ENCODE measurements around the gene CLDN14. TPM values are rescaled to one million over a fixed set of nuclear protein-coding genes. Genes with fewer than 3 reads are reported as not detected.

The CLDN14 gene, protein sequence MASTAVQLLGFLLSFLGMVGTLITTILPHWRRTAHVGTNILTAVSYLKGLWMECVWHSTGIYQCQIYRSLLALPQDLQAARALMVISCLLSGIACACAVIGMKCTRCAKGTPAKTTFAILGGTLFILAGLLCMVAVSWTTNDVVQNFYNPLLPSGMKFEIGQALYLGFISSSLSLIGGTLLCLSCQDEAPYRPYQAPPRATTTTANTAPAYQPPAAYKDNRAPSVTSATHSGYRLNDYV
- total RNA-seq: 1.6 and 4.0 TPM in 2 replicates

DNA sequence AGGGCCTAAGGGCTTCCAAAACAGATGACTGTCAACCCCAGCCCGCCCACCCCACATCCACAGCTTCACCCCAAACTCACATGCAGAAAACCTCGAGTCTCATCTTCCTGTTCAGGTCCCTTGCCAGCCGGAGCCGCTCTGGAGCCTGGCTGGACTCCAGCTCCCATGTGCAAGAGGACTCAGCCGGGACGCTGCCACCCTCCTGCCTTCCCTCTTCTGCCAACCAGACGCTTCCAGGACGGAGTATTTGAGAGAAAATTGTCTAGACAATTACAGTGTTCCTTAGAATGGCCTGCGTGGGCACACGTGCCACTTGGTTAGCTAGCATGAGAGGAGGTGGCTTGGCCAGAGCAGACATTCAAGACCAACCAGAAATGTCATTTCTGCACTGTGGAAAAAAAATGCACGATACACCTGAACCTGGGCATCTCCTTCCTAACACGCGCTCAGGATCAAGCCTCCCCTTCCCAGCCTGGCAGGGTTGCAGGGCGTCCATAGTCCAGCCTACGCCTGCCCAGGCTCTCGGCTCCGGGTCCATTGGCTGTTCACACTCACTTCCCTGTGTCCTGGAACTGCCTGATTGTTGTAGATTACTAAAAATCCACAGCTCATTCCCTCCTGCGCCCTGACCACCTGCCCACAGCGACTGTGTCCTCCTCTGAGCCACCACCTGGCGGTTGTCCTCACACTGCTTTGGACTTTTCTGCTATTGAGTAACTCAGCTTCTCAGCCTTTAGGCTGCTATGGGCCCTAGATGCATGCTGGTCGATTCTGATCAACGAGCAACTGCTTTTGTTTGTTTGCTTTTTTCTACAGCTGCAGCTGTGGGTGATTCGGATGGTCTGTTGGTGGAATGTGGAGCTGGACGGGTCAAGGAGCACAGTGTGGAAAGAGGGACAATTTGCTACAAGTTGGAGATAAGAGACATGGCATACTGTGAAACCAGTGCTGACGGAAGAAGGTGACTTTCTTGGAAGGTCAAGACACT, at the start of gene CLDN14:
TSS of gene CLDN14 (minus strand) at position 708 of the 988 bp plus-strand sequence. CDS start 18,427 bp downstream, outside the sequence.
- no peak for DNase-seq (ENCODE audit: low read depth)

DNA sequence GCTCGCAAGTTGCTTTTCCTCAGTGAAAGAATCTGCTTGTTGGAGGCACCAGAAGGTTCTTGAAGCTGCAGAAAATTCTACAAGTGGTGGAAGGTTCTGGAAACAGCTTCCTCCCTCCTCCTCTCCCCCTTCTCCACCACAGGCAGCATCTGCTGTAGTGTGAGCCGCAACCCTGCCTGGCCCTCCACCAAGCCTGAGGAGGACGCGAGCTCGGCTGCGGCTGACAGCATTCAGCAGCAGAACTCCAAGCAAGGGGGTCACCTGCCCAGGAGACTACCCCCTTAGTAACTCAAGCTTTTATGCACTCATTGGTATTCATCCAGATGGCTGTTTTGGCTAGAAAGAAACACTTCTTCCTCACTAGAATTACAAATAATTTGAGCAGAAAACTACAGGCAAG, 48.8 kb upstream of the CLDN14 start:
- DNase-seq (ENCODE audit: low read depth): no peak

DNA sequence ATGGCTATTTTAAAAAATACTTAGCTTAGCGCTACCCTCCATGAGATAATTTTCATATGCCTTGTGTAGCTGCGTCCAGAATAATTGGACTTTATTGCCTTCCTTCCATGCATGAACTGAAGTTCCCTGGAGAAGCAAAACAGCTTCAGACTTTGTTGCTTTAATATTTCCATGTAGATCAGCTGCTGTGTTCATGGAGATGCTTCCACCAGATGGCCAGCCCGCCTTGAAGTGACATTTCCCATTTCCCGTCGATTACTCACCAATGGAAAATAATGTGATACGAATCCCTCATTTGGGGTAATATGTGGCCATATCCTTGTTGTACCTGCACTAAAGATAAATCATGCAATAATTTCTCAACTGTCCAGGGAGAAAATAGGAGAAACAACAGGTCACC, 47.4 kb upstream of the CLDN14 start:
- no peak for DNase-seq (ENCODE audit: low read depth)

DNA sequence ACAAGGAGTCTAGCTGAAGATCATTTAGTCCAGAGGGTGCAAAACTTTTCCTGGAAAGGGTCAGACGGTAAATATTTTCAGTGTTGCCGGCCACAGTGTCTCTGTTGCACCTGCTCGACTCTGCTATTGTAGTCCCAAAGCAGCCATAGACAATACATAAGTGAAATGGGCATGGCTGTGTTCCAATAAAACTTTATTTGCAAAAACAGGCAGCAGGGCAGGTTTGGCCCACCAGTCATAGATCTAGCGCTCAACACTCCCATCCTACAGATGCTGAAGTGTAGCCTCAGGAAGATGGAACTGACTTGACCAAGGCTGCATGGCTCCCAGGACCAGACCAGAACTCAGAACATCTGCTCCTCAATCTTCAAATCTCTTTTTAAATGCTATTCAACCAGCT, 46.2 kb upstream of the CLDN14 start:
- no peak for DNase-seq (ENCODE audit: low read depth)

DNA sequence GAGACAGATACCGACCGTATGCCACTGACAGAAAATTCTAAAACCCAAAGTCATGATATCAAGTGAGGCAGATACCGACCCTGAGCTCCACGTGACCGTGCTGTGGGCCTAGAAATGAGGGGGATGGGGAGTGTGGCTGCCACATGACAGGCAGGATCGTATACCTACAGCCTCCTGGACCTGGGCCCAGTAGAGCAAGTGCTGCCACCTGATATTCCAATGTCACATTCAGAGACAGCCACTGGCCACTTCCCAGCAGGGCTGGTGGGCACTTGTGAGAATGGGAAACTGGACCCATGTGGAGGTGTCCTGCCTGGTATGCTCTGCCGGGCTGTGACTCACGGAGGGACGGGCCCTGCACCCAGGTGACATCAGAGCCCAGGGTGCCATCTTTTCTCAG, 44.6 kb upstream of the CLDN14 start:
- no peak for DNase-seq (ENCODE audit: low read depth)

DNA sequence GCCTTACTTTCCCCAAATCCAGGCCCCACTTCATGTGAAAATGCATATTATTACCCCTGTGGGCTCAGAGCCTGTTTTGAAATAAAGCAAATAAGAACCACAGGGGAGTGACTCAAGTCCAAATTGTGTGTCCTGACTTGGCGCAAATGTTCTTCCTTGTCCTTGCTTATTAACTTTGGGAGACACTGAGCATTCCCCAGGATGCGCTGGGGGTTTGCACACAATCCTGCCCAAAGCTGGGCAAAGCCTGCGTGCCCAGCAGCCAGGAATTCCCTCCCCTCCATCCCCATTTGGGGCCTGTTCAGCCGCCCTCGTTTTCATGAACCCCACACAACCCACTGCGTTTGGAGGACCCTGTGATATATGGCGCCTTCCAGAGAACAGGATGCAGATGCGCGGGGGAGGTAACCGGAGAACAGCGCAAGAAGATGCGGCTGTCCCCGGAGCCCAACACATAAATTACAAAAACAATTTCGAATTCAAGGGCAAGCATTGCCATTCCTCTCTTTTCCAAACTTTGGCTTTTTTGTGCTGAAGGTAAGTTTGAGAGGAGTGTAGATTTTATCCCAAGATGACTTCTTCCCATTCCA, 42.4 kb upstream of the CLDN14 start:
- DNase-seq (ENCODE audit: low read depth): no peak

DNA sequence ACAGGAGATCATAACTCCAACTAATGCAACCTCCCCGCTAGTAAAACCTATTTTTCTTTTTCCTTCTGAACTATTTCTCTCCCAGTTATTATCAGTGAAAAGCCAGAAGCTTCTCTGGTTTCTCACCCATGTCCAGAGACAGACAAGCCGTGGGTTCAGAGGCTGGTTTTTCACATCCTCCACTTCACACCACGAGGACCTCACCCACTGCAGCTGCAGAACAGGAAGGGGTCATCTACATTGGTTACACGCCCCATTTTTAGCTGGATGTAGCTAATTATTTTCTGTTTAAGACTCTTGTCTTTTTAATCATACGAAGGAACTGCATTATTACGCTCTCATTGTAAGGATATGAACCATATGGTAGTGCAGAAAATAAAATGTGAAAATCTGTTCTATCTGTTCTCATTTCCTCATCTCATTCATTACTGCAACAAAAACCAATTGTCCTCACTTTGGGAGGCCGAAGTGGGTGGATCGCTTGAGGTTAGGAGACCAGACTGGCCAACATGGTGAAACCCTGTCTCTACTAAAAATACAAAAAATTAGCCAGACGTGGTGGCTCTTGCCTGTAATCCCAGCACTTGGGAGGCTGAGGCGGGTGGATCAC, 39.1 kb upstream of the CLDN14 start:
- DNase-seq (ENCODE audit: low read depth): no peak

DNA sequence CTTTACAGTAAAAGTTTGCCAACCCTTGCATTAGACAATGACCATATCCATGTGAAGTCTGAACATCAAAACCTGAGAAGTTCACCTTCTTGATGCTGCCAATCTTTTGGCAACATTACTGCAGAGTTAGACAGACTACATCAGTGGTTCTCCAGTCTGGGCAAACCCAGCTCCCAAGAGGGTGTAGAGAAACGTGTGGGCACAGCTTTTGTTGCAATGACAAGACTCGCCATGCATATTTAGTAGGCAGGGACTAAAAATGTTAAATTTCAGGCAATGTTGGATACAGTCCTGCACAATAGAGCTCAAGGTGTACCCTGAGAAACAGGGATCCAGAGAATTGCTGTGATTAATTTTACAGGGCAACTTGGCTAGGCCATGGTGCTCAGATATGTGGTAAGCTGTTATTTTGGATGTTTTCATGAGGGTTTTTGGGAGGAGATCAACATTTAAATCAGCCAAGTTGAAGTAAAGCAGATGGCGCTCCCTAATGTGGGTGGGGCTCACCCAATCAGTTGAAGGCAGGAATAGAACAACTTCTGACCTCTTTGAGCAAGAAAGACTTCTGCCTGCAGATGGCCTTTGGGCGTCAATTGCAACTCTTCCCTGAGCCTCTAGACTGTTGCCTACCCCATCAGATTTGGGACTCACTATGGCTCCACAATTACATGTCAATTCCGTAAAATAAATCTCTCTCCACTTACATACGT, 37.6 kb upstream of the CLDN14 start:
- DNase-seq (ENCODE audit: low read depth): no peak

DNA sequence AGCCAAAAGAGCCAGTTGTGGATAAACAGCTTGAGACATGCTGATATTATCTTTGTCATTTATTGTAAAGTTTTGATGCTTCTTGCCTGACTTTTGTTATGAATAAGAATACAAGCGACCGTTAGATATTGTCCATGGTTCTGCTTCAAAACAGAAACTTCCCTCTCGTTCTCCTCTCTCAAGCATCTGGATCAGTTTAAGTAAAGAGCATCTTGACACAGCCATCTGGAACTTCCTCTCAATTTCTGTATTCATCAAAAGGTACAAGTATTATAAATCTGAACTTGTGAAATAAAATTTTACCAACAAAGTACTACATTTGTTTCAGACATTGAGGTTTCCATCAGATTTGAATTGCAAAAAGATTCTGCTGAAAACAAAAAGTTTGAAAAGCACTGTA, 36.4 kb upstream of the CLDN14 start:
- DNase-seq (ENCODE audit: low read depth): no peak

DNA sequence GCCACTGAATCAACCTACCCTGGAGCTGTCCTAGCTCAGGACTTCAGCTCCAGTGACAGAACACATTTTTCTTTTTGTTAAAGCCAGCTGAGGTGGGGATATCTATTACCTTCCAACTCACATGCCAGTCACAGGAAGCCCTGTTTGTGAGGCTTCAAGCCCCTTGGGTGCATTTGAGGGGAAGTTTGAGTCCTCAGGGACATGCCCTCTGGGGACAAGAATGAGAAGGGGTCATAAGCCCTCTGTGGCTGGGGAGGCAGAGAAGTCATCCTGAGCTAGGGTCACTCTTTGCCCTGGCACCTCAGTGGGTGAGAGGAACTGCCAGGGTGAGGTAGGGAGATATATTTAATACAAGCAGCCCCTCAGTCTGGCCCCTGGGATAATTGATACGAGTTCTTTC, 33.5 kb upstream of the CLDN14 start:
- no peak for DNase-seq (ENCODE audit: low read depth)

DNA sequence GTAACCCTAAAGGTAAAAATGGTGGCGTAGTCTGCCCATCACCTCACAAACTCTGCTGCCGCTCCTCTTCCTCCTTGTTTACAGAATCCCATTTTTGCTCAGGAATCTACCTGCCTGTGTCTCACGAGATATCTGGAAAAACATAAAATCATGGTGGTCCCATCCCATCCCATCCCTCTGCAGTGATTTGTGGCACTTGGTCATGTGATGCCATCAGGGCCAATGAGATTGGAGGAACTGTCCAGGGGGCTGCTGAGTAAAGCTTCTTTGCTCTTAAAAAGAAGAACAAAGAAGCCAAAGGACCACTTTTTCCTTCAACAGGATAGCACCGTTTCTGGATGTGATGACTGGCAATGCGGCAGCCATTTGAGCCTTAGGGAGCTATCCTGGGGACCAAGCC, 33.0 kb upstream of the CLDN14 start:
- DNase-seq (ENCODE audit: low read depth): no peak

DNA sequence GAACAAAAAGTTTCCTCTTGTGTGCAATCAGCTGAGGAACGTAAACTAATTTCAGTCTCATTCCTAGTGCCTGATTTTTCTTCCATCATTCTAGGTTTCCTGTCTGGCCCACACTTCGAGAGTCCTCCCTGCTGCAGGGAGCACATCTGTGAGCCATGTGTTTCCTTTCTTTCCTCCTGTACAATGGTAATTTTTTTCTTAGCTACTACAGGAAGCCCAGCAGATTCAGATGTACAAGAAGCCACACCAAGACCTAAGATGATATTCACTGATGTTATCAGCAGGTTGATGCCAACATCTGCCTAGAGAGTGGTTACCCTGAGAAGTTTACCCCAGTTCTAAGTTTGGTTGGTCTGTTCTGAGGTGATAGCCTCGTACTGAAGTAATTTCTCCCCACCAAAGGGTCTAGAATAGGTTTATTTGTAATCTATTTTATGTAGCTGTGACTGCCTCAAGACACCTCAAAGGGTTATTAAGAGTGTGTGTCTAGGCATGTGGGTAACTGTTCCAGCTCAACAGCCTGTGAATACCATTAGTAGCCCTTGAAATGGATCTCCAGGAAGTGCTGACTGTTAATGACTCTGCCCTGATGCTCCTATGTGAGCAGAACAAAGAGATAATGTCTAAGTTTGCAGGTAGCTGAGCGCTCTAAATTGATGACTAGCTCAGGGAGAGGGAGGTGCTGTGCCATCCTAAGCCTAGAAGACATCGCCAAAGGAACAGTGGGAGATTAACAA, 31.7 kb upstream of the CLDN14 start:
- DNase-seq (ENCODE audit: low read depth): peak; percentile 11

DNA sequence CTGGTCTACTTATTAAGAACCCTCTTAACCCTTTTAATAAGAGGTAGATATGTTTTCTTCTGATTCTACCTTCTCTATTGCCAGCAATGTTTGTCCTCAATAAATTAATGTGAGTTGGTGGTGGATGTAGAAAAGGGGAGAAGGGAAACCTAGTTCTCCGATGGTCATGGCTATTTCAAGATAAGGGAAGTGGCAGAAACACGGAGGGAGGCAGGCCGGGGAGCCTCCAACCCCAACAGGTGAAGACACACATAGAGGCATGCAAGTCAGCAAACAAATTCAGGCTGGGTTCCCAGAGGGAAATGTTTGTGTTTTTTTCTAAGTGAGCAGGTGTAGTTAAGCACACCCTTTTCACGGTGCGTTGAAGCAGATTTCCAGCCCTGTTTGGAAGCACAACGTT, 31.0 kb upstream of the CLDN14 start:
- DNase-seq (ENCODE audit: low read depth): no peak

DNA sequence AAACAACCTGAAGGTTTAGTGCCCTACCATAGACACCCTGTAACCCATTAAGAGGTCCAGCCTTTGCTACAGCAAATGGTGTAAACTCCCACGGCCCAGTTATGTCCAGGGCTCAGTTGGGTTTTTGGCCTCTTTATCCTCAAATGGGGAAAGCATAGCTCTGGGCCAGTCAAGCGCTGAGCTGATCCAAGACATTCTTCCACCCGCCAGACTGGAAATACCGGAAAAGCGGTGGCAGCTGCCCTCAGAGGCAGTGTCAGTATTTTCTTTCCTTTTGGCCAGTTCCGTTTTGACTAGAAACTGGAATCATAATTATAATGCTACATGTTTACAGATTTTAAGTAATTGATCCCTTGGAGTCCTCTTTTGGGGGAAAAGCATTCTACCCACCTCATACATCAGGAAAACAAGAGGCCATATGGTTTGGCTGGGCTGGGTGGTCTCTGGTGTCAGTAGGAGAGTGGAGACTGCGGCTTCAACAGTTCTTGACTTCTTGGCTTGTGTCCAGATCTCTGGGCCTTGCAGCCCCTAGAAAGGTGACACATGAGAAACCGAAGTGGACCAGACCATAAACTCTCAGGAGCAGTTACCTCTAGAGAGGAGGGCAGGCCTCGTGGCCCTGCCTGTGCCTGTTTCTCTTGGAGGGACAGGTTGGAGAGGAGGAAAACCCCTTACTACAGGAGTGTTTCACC, 30.2 kb upstream of the CLDN14 start:
- DNase-seq (ENCODE audit: low read depth): peak; percentile 27

DNA sequence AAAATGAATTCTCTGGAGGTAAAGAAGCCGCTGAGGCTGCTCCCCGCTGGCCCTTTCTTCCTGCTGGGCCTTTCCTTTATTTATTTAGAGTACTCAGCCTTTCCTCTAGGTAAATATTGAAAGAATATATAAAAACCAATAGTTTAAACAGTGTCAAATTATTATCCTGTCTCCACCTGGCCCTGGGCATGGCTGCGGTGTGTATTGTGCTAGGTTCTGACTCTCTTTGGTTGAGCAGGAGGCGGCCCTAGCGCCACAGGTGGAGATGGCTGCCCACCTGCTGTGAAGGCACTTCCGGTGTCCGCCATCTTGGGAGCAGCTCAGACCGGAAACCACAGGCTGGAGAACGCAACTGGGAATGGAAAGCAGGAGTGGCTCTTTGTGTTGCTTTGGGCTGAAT, 29.0 kb upstream of the CLDN14 start:
- no peak for DNase-seq (ENCODE audit: low read depth)

DNA sequence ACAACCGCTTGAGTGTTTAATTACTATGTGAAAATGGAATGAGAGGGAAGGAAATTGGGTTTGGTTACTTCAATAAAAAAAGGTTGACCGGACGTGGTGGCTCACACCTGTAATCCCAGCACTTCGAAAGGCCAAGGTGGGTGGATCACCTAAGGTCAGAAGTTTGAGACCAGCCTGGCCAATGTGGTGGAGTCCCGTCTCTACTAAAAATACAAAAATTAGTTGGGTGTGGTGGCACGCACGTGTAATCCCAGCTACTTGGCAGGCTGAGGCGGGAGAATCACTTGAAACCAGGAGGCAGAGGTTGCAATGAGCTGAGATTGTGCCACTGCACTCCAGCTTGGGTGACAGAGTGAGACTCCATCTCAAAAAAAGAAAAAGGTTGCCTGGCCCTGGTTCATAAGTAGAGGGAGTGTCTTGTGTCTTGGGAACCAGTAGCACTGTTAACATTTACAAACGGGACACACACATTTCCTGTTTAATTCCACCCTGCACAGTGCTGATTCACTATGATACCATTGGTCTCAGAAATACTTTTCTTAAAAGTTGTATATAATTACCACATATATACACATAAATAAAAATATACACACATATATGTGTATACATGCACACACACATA, 27.6 kb upstream of the CLDN14 start:
- no peak for DNase-seq (ENCODE audit: low read depth)

DNA sequence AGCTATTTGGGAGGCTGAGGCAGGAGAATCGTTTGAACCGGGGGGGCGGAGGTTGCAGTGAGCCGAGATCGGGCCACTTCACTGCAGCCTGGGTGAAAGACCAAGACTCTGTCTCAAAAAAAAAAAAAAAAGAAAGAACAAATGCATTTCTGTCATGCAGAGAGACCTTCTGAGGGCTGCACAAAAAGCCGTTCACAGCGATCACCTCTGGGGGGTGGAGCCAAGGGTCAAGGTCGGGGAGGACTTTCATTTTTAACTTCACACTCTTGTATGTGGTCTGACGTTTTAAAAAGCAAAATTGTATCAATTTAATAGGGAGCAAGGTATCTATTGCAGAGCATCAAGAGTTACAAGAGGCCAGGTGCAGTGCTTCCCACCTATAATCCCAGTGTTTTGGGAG, 26.6 kb upstream of the CLDN14 start:
- no peak for DNase-seq (ENCODE audit: low read depth)

DNA sequence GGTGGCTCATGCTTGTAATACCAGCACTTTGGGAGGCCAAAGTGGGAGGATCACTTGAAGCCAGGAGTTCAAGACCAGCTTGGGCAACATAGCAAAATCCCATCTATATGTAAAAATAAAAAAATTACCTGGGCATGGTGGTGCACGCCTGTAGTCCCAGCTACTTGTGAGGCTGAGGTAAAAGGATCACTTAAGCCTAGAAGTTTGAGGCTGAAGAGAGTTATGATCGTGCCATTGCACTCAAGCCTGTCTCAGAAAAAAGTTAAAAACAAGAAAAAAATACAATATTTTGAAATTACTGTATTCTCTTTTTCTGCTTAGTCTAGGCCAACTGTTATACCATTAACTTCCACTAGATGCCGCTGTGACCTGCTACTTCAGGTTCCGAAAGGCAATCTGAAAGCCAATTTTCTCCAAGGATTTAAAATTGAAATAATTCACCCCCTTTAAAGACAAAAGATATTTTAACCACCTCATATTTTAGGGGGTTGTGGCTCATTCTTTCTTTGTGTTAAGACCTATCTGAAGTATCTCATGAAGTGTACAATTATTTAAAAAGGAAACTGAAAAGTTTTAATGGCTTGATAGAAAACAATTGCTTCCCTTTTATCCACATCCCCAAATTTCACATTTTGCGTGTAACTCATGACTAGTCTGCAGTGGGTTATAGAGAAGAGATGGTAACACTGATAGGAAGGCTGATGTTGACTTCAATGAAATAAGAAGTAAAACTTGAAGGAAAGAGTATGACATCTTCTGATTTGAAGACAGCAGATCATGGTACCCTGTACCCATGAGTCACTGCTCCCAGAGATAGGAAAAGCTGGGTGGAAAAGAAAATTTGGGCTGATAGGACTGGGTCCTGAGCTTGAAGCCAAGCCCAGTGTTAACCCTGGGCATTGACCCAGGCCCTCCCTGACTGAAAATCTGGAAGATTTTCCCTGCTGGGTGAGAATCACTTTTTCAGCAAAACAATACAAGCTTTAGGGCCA, 24.4 kb upstream of the CLDN14 start:
- peak; percentile 51 for DNase-seq (ENCODE audit: low read depth)

DNA sequence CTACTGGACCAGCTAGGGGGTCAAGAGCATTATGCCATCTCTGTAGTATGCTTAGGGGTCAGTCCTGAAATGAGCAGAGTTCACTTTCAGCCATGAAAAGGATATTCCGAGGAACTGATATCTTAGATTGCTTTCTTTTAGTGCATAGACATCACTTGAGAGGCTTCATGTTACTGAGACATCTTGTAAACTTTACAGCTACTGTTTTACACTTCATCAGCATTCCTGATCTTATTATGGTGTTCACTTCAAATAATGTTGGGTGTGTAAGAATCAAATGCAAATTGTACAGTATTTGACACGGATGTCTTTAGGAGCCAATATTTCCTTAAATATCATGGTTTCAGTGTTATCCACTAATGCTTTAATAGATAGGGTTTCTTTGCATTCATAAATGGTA, 22.4 kb upstream of the CLDN14 start:
- no peak for DNase-seq (ENCODE audit: low read depth)
